ENCODE data around the gene SPHK1.

GRCh38 chr17:76405967-76406647, 21.7 kb downstream of the SPHK1 start:
- no peak for TF ChIP-seq TAF1 (IDR thresholded peaks at IDR 0.05; ENCODE audit: low read depth, low read length)
- no peak for TF ChIP-seq POLR2AphosphoS5 (IDR thresholded peaks at IDR 0.05; ENCODE audit: low read depth, low read length)
